Fibroblast of lung (primary cell): ENCODE data around the gene SLC52A1. TPM values are rescaled to one million over a fixed set of nuclear protein-coding genes. Genes with fewer than 3 reads are reported as not detected.
A peak's percentile ranks its signal among the peaks of the same experiment; 100 is the strongest.

Source experiments
- DNase-seq, 2 donors: peaks; one replicate each; pipeline versions ENCODE4 v3.0.0 to v3.0.0-alpha.2; 2010; ENCODE audit warnings: low read depth in 2 of 2
- H2AFZ ChIP-seq: 2 replicates; pipeline ENCODE4 v1.5.1; 2012; ENCODE audit warnings: low read length, control low read depth, inconsistent platforms
- H3K27ac ChIP-seq: 2 replicates; pipeline ENCODE4 v1.5.1; 2011; ENCODE audit warnings: low read length, control low read depth; ENCODE audit not compliant: insufficient read depth
- H3K27me3 ChIP-seq: 2 replicates; pipeline ENCODE4 v1.5.1; 2011; ENCODE audit warnings: mild to moderate bottlenecking, low read length; ENCODE audit not compliant: control insufficient read depth, insufficient read depth
- H3K36me3 ChIP-seq: 2 replicates; pipeline ENCODE4 v1.5.1; 2011; ENCODE audit warnings: low read length; ENCODE audit not compliant: control insufficient read depth, insufficient read depth
- H3K4me1 ChIP-seq: 2 replicates; pipeline ENCODE4 v1.5.1; 2011; ENCODE audit warnings: low read length; ENCODE audit not compliant: control insufficient read depth, insufficient read depth; ENCODE audit errors: extremely low read depth
- H3K4me2 ChIP-seq: 2 replicates; pipeline ENCODE4 v1.5.1; 2011; ENCODE audit warnings: low read length, control low read depth; ENCODE audit not compliant: insufficient read depth; ENCODE audit errors: extremely low read depth
- H3K4me3 ChIP-seq, 4 experiments: fragments of 200-600 bp in 1 of 4; sonication (generic) in 1 of 4; replicated peaks in 1 of 4; 2 replicates each; pipeline ENCODE4 v1.5.1; 2011 to 2016; ENCODE audit warnings: low read length in 4 of 4, low read depth in 3 of 4, mild to moderate bottlenecking in 3 of 4, control low read depth in 2 of 4, inconsistent platforms in 1 of 4, mixed read lengths in 1 of 4; ENCODE audit not compliant: insufficient read depth in 1 of 4; ENCODE audit errors: control extremely low read depth in 1 of 4
- H3K79me2 ChIP-seq: 2 replicates; pipeline ENCODE4 v1.5.1; 2012; ENCODE audit warnings: mild to moderate bottlenecking, low read length, inconsistent platforms; ENCODE audit not compliant: control insufficient read depth, insufficient read depth
- H3K9ac ChIP-seq: 2 replicates; pipeline ENCODE4 v1.5.1; 2011; ENCODE audit warnings: mild to moderate bottlenecking, low read length, control low read depth; ENCODE audit not compliant: insufficient read depth
- H3K9me3 ChIP-seq: 2 replicates; pipeline ENCODE4 v1.5.1; 2012; ENCODE audit warnings: low read depth, low read length; ENCODE audit not compliant: control insufficient read depth, insufficient read depth
- H4K20me1 ChIP-seq: 2 replicates; pipeline ENCODE4 v1.5.1; 2011; ENCODE audit warnings: low read length; ENCODE audit not compliant: control insufficient read depth, insufficient read depth; ENCODE audit errors: extremely low read depth
- CTCF ChIP-seq, 2 donors: IDR thresholded peaks in 1 of 2; conservative IDR thresholded peaks in 1 of 2; 1 replicate in 1 of 2; 2 replicates in 1 of 2; pipeline ENCODE4 v1.5.1; 2011 to 2012; ENCODE audit warnings: low read length in 2 of 2, control low read depth in 1 of 2, inconsistent platforms in 1 of 2, low read depth in 1 of 2, mild to moderate bottlenecking in 1 of 2
- EZH2 ChIP-seq: IDR thresholded peaks from 2 replicates; pipeline ENCODE4 v1.5.1; 2012; ENCODE audit warnings: low read length, control low read depth, mild to moderate bottlenecking; ENCODE audit errors: missing control alignments
- polyA plus RNA-seq, 2 donors: library from polyadenylated mRNA; depleted of rRNA in 1 of 2; stranded (reverse) in 1 of 2; unstranded in 1 of 2; fragments of >200 nt; gene quantifications; 2 replicates each; pipeline ENCODE4 v1.2.1, GENCODE V29; 2011 to 2012; ENCODE audit warnings: missing spikeins in 1 of 2
- total RNA-seq: library from RNA; depleted of rRNA; stranded (reverse); fragments of >200 nt; gene quantifications from 2 replicates; pipeline ENCODE4 v1.2.1, GENCODE V29; 2014

The SLC52A1 gene
- total and polyA plus RNA-seq, 2 donors (not counting 1 experiment from before 2014, with no cell fraction given) = 0.66 TPM; not detected in 1

GRCh38 chr17:4998732-4999429 lies 36.3 kb downstream of the SLC52A1 start:
- no peak for DNase-seq
- no peaks in the 10 kb centered on the region for H3K27me3 ChIP-seq
- peak overlapping the region; percentile 67 for H3K9ac ChIP-seq
- H3K4me2 ChIP-seq = peak overlapping the region; percentile 86
- H3K36me3 ChIP-seq = peaks cover 20% of the 10 kb centered on the region
- no peaks in the 10 kb centered on the region for H3K9me3 ChIP-seq
- no peaks in the 10 kb centered on the region for H4K20me1 ChIP-seq
- no peak overlapping the region for H2AFZ ChIP-seq
- H3K4me3 ChIP-seq = peak overlapping the region; percentile 68 to 95 (median 92)
- H3K27ac ChIP-seq = peak overlapping the region; percentile 61
- H3K79me2 ChIP-seq = peaks cover 29% of the 10 kb centered on the region
- no peak for TF ChIP-seq EZH2
- no peak for TF ChIP-seq CTCF (conservative IDR thresholded peaks at IDR 0.05 in 1 of 2, IDR thresholded peaks at IDR 0.05 in 1 of 2; ENCODE audit: low read depth in 1 of 2, low read length in 2 of 2)
- H3K4me1 ChIP-seq = peaks cover 12% of the 10 kb centered on the region

- H3K4me1 ChIP-seq = peaks cover 12% of the 10 kb centered on the region
- no peaks in the 10 kb centered on the region for H4K20me1 ChIP-seq
- H3K27me3 ChIP-seq = no peaks in the 10 kb centered on the region
- H3K36me3 ChIP-seq = peaks cover 13% of the 10 kb centered on the region
- H3K27ac ChIP-seq = peak overlapping the region; percentile 61
- no peaks in the 10 kb centered on the region for H3K9me3 ChIP-seq
- no peak overlapping the region for H2AFZ ChIP-seq
- DNase-seq = peak; percentile 10 to 34
- peaks cover 29% of the 10 kb centered on the region for H3K79me2 ChIP-seq
- peak overlapping the region; percentile 67 for H3K9ac ChIP-seq
- peak overlapping the region; percentile 68 to 95 (median 92) for H3K4me3 ChIP-seq
- TF ChIP-seq CTCF (conservative IDR thresholded peaks at IDR 0.05 in 1 of 2, IDR thresholded peaks at IDR 0.05 in 1 of 2; ENCODE audit: low read depth in 1 of 2, low read length in 2 of 2) (no peak), EZH2 (no peak)
- peak overlapping the region; percentile 86 for H3K4me2 ChIP-seq
Observed at GRCh38 chr17:4998027-4998731, 37.0 kb downstream of the SLC52A1 start.

- no peak for TF ChIP-seq CTCF (conservative IDR thresholded peaks at IDR 0.05 in 1 of 2, IDR thresholded peaks at IDR 0.05 in 1 of 2; ENCODE audit: low read depth in 1 of 2, low read length in 2 of 2)
- TF ChIP-seq EZH2 = no peak
- Histone ChIP-seq H3K4me3 (peak within 1 kb of the TSS; percentile 68 to 95 (median 92)), H3K27me3 (no peaks in the 10 kb centered on the region), H4K20me1 (no peaks in the 10 kb centered on the region), H3K9ac (peak within 1 kb of the TSS; percentile 67), H3K27ac (peak within 1 kb of the TSS; percentile 61), H3K79me2 (peaks cover 29% of the 10 kb centered on the region), H3K4me2 (peak within 1 kb of the TSS; percentile 86), H2AFZ (peak within 1 kb of the TSS; percentile 90), H3K36me3 (peaks cover 11% of the 10 kb centered on the region), H3K4me1 (peaks cover 12% of the 10 kb centered on the region), H3K9me3 (no peaks in the 10 kb centered on the region)
- DNase-seq = peak; percentile 85
Observed at GRCh38 chr17:4997302-4998026, 37.8 kb downstream of the SLC52A1 start, which contains the start of the genes INCA1 and KIF1C. TSS of gene INCA1 (minus strand) at chr17:4997522. CDS start at chr17:4994437, 3,085 bp downstream. TSS of gene KIF1C (plus strand) at chr17:4997950. CDS start at chr17:5000247, 2,297 bp downstream.
